Thyroid gland (tissue), 4 donors: ENCODE data around the gene ZNF717.

Source experiments
- POLR2A ChIP-seq, 2 donors: fragments of 450-650 bp; IDR thresholded peaks; one replicate each; pipeline ENCODE4 v1.6.1; 2017; ENCODE audit warnings: antibody characterized with exemption in 2 of 2, mild to moderate bottlenecking in 2 of 2, moderate library complexity in 1 of 2
- TF ChIP-seq, protein P1 (sequence below), 6 experiments: fragments of 200-600 bp in 3 of 6; fragments of 450-650 bp in 3 of 6; sonication (generic) in 3 of 6; IDR thresholded peaks; one replicate each; pipeline ENCODE4 v1.5.1; 2016 to 2019; ENCODE audit warnings: antibody characterized with exemption in 6 of 6, mild to moderate bottlenecking in 2 of 6, inconsistent platforms in 1 of 6, moderate library complexity in 1 of 6

DNA sequence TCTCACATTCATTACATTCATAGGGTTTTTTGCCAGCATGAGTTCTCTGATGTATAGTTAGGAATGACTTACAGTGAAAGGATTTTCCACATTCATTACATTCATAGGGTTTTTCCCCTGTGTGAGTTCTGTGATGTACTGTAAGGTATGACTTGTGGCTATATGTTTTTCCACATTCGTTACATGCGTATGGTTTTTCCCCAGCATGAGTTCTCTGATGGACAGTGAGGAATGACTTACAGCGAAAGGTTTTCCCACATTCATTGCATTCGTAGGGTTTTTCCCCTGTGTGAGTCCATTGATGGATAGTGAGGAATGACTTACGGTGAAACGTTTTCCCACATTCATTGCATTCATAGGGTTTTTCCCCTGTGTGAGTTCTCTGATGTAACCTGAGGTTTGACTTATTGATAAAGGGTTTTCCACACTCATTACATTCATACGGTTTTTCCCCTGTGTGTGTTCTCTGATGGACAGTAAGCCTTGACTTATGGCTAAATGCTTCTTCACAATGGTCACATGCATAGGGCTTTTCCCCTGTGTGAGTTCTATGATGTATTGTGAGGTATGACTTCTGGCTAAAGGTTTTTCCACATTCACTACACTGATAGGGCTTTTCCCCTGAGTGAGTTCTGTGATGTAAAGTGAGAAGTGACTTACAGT lies 47.4 kb downstream of the ZNF717 start:
- TF ChIP-seq, protein P1, sequence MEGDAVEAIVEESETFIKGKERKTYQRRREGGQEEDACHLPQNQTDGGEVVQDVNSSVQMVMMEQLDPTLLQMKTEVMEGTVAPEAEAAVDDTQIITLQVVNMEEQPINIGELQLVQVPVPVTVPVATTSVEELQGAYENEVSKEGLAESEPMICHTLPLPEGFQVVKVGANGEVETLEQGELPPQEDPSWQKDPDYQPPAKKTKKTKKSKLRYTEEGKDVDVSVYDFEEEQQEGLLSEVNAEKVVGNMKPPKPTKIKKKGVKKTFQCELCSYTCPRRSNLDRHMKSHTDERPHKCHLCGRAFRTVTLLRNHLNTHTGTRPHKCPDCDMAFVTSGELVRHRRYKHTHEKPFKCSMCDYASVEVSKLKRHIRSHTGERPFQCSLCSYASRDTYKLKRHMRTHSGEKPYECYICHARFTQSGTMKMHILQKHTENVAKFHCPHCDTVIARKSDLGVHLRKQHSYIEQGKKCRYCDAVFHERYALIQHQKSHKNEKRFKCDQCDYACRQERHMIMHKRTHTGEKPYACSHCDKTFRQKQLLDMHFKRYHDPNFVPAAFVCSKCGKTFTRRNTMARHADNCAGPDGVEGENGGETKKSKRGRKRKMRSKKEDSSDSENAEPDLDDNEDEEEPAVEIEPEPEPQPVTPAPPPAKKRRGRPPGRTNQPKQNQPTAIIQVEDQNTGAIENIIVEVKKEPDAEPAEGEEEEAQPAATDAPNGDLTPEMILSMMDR (IDR thresholded peaks at IDR 0.05), result no peak
- TF ChIP-seq POLR2A (IDR thresholded peaks at IDR 0.05), result no peak
